ENCODE data around the gene PDZD7.

Gene PDZD7

DNA sequence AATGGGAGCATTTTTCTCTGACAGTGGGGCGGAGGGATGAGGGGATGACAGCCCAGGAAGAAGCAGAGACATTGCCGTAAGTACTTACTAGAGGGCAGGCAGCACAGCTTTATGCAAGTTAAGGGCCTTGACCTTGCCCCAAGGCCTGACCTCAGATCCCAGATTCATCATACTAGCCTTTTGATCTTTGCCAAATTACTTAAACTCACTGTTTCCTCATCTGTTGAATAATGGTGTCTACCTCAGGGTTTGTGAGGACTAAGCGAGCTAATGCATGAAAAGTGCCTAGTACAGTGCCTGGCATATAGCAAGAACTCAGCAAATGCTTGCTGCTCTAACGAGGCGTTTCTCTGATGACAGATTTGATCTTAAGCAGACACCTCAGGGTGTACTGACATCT is 65.1 kb downstream of the PDZD7 start:
- H3K4me3 ChIP-seq (ENCODE audit: low read depth, low read length), result no peak overlapping the region
- TF ChIP-seq CTCF (IDR thresholded peaks at IDR 0.05; ENCODE audit: borderline replicate concordance, insufficient read depth, low read depth, low read length), result no peak

GRCh38 chr10:100963826-100964225 is 67.1 kb downstream of the PDZD7 start:
- TF ChIP-seq CTCF (IDR thresholded peaks at IDR 0.05; ENCODE audit: borderline replicate concordance, insufficient read depth, low read depth, low read length), result no peak
- no peak overlapping the region for H3K4me3 ChIP-seq (ENCODE audit: low read depth, low read length)

- TF ChIP-seq CTCF (IDR thresholded peaks at IDR 0.05; ENCODE audit: borderline replicate concordance, insufficient read depth, low read depth, low read length), result no peak
- H3K4me3 ChIP-seq (ENCODE audit: low read depth, low read length), result no peak overlapping the region
These were observed 68.4 kb downstream of the PDZD7 start for GRCh38 chr10:100962351-100963080.

- no peak for TF ChIP-seq CTCF (IDR thresholded peaks at IDR 0.05; ENCODE audit: borderline replicate concordance, insufficient read depth, low read depth, low read length)
- no peak overlapping the region for H3K4me3 ChIP-seq (ENCODE audit: low read depth, low read length)
These were observed 70.7 kb downstream of the PDZD7 start for GRCh38 chr10:100960251-100960650.
